Bronchial epithelial cell (primary cell): ENCODE data around the gene OSTC. TPM values are rescaled to one million over a fixed set of nuclear protein-coding genes. Genes with fewer than 3 reads are reported as not detected.

ENCODE experiments used
- DNase-seq: peaks from one replicate; pipeline ENCODE4 v3.0.0-alpha.2; 2010; ENCODE audit warnings: low read depth
- FAIRE-seq: peaks from 2 replicates; lab custom pipeline; 2011; peaks lifted over from hg19 to GRCh38; lab: Jason Lieb, UNC
- H3K27me3 ChIP-seq: 2 replicates; pipeline ENCODE4 v1.5.1; 2011; ENCODE audit warnings: low read length; ENCODE audit not compliant: control insufficient read depth, insufficient read depth
- H3K36me3 ChIP-seq: 2 replicates; pipeline ENCODE4 v1.5.1; 2011; ENCODE audit warnings: low read length; ENCODE audit not compliant: control insufficient read depth, insufficient read depth
- H3K4me3 ChIP-seq: 2 replicates; pipeline ENCODE4 v1.5.1; 2011; ENCODE audit warnings: mild to moderate bottlenecking, low read depth, low read length, control low read depth
- total RNA-seq: library from RNA; depleted of rRNA; stranded (reverse); fragments of >200 nt; gene quantifications from 2 replicates; pipeline ENCODE4 v1.2.1, GENCODE V29; 2014
- TF ChIP-seq, protein P1 (sequence below): IDR thresholded peaks from 2 replicates; pipeline ENCODE4 v1.5.1; 2011; ENCODE audit warnings: mild to moderate bottlenecking, moderate library complexity, low read length, control low read depth, inconsistent platforms; ENCODE audit not compliant: insufficient read depth, severe bottlenecking

The OSTC gene
- total RNA-seq, 1 donor from 2014 or later: 261 TPM

DNA sequence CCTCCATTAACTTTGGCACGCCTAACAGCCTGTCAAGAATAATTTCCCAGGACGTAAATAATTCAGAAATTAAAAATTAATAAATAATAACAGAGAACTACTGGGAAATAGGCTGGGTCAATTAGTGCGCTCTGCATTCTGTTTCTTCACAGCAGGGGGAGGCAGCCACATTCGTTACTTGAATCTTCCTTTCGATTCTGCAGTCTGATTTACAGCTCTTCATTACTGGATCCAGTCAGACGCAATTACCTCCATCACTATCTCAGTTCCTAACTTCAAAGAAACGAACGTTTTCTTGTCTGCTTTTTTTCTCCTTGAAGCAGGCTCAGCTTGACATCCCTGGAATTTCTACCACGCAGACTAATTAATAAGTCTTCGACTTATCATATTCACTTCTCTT is 39.0 kb upstream of the OSTC start:
- no peak overlapping the region for H3K4me3 ChIP-seq
- H3K36me3 ChIP-seq: no peaks in the 10 kb centered on the region
- TF ChIP-seq, protein P1, sequence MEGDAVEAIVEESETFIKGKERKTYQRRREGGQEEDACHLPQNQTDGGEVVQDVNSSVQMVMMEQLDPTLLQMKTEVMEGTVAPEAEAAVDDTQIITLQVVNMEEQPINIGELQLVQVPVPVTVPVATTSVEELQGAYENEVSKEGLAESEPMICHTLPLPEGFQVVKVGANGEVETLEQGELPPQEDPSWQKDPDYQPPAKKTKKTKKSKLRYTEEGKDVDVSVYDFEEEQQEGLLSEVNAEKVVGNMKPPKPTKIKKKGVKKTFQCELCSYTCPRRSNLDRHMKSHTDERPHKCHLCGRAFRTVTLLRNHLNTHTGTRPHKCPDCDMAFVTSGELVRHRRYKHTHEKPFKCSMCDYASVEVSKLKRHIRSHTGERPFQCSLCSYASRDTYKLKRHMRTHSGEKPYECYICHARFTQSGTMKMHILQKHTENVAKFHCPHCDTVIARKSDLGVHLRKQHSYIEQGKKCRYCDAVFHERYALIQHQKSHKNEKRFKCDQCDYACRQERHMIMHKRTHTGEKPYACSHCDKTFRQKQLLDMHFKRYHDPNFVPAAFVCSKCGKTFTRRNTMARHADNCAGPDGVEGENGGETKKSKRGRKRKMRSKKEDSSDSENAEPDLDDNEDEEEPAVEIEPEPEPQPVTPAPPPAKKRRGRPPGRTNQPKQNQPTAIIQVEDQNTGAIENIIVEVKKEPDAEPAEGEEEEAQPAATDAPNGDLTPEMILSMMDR: no peak
- no peaks in the 10 kb centered on the region for H3K27me3 ChIP-seq
- FAIRE-seq (no peak), DNase-seq (no peak)

DNA sequence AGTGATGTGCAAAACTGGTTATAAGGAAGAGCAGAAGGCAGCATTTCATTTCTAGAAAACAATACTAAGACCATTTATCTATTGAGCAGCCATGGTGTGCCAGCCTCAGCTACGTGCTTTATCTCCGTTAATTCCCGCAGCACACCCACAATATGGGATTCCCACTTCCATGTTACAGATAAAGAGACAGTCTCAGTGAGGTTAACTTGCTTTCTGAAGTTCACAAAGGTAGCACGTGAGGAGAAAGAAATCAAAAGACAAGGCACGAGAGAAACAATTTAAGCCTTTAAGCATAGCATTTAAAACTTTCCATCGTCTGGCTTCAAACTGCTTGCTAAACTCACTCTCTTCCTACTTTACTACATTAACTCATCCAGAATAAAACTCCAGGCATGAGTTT is 38.0 kb upstream of the OSTC start:
- FAIRE-seq: no peak
- Histone ChIP-seq H3K27me3 (no peaks in the 10 kb centered on the region), H3K36me3 (no peaks in the 10 kb centered on the region), H3K4me3 (no peak overlapping the region)
- TF ChIP-seq, protein P1: no peak
- no peak for DNase-seq

DNA sequence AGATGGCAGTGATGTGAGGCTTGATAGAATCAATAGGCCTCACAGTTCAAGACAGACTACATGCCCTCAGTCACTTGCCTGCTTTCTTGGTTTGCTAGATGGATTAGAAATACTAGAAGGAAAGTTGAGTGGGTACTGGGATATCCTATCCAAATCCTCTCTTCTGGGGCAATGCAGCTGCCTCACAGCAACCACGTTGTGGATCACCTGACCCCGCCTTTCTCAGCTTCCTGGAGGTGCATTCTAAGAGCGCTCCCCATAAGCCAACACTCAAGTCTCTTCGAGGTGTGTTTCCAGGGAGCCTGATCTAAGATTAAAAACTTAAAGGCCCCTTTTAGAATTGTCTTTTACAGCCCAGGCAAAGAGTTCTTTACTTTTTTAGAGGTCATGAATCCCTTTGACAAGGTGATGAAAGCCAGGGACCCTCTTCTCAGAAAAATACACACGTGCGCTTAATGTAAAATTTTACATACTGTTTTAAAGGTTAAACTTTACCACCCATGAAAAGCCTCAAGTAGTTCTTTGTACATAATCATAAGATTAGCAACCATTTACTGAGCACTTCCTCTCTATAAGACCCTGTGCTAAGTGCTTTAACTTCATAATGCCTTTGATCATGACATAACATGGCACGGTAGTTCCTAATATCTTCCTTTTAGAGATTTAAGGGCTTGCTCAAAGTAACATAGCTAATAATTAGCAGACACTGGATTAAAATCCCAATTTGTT is 30.9 kb upstream of the OSTC start:
- peaks cover 22% of the 10 kb centered on the region for H3K36me3 ChIP-seq
- TF ChIP-seq, protein P1: no peak
- peak overlapping the region; percentile 63 for H3K4me3 ChIP-seq
- FAIRE-seq: no peak
- no peak for DNase-seq
- no peaks in the 10 kb centered on the region for H3K27me3 ChIP-seq

DNA sequence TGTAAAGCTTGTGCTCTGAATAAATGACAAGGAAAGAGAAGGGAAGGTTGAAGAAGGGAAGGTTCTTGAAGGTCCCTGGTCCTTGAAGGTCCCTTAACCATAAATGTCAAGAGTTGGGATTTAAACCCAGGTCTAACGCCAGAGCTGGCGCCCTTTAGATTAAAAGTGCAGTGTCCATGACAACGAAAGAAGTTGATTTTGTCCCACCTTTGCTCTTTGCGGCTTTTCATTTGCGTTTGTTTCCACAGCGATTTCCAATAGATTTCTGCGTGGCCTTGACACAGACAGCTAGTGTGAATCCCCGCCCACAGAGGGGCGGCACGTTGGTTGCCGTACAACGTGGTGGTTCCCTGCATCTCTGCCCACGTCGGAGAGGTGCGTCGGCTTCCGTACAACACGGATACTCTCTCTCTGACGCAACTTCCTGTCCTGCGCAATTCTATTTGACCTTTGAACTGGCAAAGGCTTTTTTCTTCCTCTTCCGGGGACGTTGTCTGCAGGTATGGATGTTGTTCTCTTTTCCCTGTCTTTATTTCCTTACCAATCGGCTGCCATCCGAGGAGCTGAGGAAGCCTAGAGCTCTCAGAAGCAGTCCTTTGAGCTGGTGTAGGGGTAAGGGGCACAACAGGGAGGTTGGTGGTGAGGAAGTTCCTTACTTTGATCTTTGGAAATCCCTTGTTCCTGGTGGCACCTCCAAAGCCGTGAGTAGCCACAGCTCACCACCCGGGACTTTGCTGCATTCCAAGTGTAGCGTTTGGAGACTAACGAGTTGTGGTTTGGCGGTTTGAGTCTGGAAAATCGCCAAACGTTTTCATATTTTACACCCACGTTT is 30.1 kb upstream of the OSTC start, which contains the start of gene RPL34:
Gene RPL34 (plus strand): TSS at position 476 of the 832 bp plus-strand sequence. CDS start 1,384 bp downstream, outside the sequence.
- no peaks in the 10 kb centered on the region for H3K27me3 ChIP-seq
- TF ChIP-seq, protein P1: no peak
- peaks cover 22% of the 10 kb centered on the region for H3K36me3 ChIP-seq
- peak; percentile 91 for FAIRE-seq
- peak; percentile 97 for DNase-seq
- H3K4me3 ChIP-seq: peak within 1 kb of the TSS; percentile 63

DNA sequence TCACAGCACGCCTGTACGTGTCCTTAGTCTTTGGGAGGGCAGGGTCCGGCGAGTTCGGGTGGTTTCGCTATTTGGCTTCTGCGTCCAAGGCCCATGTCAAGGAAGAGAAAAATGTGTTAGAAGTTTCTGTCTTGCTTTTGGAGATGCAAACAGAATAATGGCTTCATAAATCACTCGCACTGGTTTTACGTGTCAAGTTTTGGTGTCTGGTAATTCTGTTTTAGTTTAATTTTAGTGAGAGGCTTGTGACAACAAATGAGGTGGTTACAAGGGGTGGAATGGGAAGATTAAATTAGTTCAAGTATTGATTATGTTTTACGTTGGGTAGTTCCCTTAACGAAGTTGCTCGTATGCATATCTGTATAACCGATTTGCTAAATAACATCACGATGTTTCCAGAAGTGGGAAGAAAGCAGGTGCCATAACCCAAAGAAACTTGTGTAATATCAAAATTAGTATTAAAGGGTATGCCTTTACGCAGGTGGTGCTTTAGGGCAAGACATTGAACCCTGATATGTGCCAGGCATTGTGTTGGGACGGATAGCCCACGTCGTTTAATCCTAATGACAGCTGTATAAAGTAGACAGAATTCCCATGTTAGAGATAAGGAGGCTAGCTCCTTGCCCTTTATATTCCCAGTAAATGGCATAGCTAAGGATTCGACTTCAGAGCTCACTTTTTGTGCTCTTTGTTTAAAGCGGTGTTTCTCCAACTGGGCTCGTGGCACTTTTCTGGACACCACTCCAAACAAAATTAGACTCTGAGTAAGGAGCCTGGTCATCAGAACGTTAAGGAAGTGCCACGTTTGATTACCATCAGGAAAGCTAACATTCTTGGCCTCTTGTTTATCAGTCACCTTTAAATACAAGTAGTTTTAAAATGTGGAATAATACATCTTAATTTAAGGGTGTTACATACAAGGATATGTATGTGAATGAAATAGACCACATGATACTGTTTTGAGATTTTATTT is 29.2 kb upstream of the OSTC start:
- peak overlapping the region; percentile 63 for H3K4me3 ChIP-seq
- H3K36me3 ChIP-seq: peaks cover 25% of the 10 kb centered on the region
- H3K27me3 ChIP-seq: no peaks in the 10 kb centered on the region
- DNase-seq (peak; percentile 10), FAIRE-seq (no peak)
- TF ChIP-seq, protein P1: no peak
